ENCODE results near the gene FAM169A.

- no peak for TF ChIP-seq CTCF (IDR thresholded peaks at IDR 0.05; ENCODE audit: low read length)
- no peak for TF ChIP-seq EZH2phosphoT487 (IDR thresholded peaks at IDR 0.05; ENCODE audit: low read length)
- TF ChIP-seq EZH2 (optimal IDR thresholded peaks at IDR 0.05; ENCODE audit: low read depth, low read length), result no peak
Observed at GRCh38 chr5:74915488-74915887, 49.3 kb upstream of the FAM169A start.
